NB4 (cell line): ENCODE data around the gene STX8.

Source experiments
- MAX ChIP-seq: IDR thresholded peaks from 2 replicates; pipeline ENCODE4 v1.6.1; 2011; ENCODE audit warnings: low read depth, low read length
- MYC ChIP-seq: IDR thresholded peaks from 2 replicates; pipeline ENCODE4 v1.6.1; 2011; ENCODE audit warnings: low read depth, low read length
- POLR2A ChIP-seq: IDR thresholded peaks from 2 replicates; pipeline ENCODE4 v1.6.1; 2011; ENCODE audit warnings: mild to moderate bottlenecking; ENCODE audit not compliant: insufficient read length; ENCODE audit errors: extremely low read depth

DNA sequence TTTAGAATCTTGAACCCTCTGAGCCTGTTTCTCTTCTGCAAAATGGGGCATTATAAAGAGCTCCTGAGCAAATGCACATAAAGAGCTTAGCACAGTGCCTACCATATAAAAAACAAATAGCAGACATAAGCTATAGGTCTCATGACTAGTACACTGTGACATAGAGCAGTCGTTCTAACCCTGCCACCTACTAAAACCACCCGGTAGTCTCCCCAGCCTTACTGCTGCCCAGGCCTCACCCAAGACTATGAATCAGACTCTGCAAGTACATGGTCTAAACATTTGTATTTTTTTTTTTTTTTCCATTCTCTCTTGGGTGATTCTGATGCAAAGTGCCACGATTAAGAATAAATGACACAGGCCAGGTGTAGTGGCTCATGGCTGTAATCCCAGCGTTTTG lies 33.9 kb downstream of the STX8 start:
- TF ChIP-seq MYC, result no peak
- no peak for TF ChIP-seq MAX
- no peak for TF ChIP-seq POLR2A
